Measurements from ENCODE around the gene RAD51C.
"Not testable (repeated sequence)": the region's sequence is repeated elsewhere in the genome, so short reads cannot be mapped to it uniquely, and the experiment has no call there.

The RAD51C gene

DNA sequence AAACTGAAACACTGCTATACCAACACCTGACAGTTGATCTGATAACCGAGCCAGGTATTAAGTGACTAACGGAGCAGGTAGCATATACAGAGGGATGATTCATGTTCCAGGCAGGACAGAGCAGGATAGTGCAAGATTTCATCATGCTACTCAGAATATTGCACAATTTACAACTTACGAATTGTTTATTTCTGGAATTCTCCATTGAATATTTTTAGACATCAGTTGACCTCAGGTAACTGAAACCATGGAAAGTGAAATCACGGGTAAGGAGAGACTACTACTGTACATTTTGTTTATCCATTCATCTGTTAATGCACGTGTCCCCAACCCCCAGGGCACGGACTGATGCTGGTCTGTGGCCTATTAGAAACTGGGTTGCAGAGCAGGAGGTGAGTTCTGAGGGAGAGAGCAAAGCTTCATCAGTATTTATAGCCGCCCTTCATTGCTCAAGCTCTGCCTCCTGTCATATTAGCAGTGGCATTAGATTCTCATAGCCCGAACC, 48.8 kb downstream of the RAD51C start:
- DNase-seq (ENCODE audit: low spot score) = no peak

DNA sequence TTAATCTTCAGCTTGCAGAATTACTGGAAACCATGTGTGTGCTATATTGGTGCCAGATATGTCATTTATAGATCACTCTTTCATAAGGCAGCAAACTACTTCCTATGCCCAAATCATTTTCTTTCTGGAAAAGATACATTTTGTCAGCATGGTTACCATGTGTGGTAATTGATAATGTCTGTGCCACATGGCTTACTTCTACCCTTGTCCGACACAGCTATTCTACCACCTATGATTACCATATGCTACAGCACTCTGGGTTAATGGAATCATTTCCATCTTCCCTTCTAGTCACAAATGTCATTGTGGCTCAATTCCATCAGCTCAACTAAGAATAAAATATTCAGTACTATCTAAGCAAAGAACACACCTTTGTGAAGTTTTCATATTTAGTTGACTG, 55.3 kb downstream of the RAD51C start:
- no peak for DNase-seq (ENCODE audit: low spot score)

DNA sequence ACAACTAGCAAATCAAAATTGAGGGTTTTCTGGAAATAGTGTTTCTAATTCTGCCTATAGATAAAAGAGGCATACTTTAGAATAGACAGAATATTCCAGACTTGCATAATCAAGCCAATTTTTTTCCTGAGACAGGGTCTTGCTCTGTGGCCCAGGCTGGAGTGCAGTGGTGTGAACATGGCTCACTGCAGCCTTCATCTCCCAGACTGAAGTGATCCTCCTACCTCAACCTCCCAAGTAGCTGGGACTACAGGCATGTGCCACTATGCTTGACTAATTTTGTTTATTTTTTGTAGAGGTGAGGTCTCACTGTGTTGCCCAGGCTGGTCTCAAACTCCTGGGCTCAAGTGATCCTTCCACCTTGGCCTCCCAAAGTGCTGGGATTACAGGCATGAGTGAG, 57.2 kb downstream of the RAD51C start:
- not testable (repeated sequence) for DNase-seq (ENCODE audit: low spot score)

DNA sequence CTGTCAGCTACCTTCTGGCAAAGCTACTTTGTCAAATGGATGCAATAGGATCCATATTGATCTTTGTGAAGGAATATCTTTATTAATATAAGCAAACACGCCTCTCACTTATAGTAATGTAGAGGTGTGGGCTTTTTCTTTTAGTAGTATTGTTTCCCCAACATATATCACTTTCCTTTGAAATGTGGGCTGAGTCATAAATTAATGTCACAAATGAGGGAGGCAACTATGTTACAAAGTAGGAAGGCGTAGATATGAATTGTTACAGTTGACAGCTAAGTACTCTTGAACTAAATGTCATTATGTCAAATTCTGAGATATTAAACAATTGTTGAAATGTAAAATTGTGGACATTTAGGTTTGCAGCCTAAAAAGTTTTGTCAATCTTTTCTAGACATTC, 60.6 kb downstream of the RAD51C start:
- no peak for DNase-seq (ENCODE audit: low spot score)

DNA sequence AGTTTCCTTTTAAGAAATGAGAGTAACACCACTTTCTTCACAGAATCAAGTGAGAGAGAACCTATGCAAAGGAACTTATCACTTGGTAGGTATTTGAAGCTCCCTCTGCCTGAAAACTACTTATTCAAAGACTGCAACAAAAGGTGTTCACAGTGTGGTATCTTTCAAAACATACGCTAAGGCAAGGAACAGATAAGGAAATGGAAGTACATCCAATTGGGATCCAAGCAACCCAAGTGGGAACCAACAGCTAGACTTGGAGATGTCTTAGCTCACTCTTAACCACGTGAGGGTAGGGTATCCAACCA, 62.8 kb downstream of the RAD51C start:
- DNase-seq (ENCODE audit: low spot score) = no peak

DNA sequence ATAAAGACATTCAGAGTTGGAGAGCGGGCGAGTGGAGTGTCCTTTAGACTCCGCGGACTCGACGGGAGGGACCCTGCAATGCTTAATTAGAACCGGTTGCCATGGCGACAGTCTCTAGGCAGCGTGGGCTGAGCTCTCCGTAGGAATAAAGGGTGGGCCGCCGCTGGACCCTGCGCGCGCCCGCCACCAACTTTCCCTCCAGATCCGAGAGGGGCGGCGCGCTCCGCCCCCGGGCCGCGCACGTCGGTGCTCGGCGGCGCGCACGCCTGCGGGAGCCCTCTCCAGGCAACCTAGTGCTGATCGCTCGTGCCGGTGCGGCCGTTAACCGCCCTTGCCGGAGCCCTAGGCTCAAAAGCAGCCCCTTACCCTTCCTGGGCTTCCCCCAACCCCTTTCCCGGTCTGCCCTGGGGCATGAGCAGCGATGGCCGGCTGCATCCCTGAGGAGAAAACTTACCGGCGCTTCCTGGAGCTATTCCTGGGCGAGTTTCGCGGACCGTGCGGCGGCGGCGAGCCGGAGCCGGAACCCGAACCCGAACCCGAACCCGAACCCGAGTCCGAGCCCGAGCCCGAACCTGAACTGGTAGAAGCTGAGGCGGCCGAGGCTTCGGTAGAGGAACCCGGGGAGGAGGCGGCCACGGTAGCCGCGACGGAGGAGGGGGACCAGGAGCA, 63.3 kb downstream of the RAD51C start, which contains the start of gene PPM1E:
Gene PPM1E, plus strand, starts transcription at position 278 of the 669 bp plus-strand sequence.
- peak; percentile 67 for DNase-seq (ENCODE audit: low spot score)

DNA sequence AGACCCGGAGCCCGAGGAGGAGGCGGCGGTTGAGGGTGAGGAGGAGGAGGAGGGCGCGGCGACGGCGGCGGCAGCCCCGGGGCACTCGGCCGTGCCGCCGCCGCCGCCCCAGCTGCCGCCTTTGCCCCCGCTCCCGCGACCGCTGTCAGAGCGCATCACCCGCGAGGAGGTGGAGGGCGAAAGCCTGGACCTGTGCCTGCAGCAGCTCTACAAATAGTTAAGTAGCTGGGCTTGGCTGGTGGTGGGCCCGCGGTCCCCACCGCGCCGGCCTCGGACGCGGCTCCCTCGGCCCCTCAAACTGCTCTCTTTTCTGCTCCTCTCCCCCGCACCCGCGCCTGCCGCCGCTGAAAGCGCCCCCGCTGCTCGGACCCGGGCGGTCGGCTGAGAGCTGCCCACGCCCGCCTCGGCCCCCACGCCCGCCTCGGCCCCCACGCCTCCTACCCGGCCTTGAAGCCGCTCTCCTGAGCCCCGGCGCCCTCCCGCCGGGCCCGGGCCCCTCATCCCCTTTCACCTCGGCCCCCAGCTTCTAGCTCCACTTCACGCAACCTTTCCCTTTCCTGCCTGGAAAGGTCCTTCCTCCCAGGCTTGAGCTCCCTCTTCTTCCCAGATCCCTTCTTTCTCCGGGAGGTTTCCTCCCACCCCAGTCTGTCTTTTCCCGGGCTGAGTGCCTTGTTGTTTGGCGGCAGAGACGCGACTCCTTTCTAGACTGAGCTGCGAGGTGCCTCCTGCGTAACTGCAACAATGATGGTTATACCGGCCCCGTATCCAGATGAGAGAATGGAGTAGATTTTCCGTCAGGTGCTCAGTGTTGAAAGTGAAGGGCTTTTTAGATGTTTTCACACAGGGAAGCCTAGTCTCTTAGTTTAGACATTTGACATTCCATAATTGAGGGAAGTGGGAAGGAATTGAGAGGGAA, 64.1 kb downstream of the RAD51C start:
- peak; percentile 22 for DNase-seq (ENCODE audit: low spot score)

DNA sequence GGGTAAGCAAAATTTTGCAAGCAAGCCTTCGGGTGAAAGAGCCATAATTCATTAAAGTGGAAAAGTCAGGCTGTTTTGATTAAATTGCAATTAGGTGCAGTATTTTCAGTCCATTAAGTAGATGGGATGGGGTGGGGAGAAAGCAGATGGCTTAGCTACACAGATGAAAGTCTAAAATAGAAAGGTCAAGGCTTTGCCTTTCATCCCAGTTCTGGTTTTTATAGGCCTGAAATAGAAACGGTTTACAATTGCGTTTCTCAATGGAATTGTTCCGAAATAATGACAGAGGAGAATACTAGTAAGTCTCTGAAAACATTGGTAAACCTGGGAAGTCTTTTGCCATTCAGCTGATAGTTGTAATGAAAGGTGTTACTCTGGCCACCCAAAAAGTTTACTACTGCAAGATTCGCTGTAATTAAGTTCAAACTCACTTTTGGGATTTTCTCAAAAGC, 64.8 kb downstream of the RAD51C start:
- DNase-seq (ENCODE audit: low spot score) = no peak

DNA sequence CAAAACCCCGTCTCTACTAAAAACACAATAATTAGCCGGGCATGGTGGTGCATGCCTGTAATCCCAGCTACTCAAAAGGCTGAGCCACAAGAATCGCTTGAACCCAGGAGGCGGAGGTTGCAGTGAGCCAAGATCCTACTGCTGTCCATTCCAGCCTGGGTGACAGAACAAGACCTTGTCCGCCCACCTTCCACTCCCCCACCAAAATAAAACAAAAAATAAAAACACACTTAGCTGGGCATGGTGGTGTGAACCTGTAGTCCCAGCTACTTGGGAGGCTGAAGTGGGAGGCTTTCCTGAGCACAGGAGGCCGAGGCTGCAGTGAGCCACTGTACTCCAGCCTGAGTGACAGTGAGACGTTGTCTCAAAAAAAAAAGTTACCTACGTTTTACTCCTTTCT, 66.5 kb downstream of the RAD51C start:
- no peak for DNase-seq (ENCODE audit: low spot score)

DNA sequence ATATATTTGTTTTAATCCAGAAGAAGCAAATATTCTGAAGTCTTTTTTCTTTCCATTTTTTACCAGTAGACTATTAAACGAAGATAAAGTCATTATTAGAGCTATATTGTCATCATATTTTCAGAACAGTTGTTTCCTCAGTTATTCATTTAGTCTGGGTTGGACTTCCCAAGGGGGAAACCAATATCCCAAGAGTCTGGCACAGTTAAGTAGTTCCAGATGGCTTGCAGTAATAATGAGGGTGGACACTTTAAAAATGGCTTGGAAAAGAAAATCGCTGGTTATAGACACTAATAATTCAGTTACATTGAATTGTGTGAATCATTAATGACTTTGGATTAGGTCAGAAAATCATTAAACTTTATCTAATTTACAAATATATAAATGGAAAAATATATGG, 67.1 kb downstream of the RAD51C start:
- no peak for DNase-seq (ENCODE audit: low spot score)

DNA sequence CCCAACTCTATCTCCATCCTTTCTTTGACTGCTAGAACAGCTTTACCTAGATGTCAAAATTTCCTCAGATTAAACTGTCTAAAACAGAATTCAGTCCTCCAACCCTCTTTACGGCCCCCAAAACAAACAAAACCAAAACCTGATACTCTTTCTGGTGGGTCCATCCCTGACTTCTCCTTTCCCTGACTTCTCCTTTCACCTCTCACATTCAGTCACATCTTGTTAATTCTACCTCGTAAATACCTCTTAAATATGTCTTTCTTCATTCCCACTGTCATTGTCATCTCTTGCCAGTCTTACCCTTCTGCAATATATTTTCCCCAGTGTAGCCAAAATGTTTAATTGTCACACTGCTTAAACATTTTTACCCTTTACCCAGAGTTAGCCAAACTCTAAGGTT, 67.8 kb downstream of the RAD51C start:
- no peak for DNase-seq (ENCODE audit: low spot score)

DNA sequence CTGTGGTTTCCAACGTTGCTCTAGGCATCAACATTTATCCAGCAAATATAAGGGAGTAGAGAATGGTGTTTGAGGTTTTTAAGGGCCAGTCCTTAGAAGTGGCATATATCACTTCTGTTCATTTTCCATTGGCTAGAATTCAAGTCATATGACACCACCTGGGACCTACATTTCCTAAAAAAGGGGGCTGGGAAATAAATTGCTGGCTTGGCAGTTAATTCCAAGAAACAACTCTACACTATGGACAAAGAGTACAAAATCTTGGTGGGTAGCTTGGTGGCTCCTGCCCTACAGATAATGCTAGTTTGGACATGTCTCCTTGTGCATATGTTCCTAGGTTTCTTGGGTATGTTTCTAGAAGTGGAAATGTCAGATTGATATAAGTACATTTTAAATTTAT, 70.9 kb downstream of the RAD51C start:
- no peak for DNase-seq (ENCODE audit: low spot score)

DNA sequence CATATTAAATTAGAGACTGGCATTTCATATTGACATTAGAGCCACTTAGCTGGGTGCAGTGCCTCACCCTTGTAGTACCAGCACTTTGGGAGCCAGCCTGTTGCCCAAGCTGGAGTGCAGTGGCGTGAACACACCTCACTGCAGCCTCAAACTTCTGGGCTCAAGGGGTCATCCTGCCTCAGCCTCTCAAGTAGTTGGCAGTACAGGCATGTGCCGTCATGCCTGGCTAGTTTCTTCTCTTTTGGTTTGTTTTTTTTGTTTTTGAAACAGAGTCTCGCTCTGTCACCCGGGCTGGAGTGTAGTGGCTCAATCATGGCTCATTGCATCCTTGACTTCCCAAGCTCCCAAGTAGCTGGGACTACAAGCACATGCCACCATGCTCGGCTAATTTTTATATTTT, 72.0 kb downstream of the RAD51C start:
- no peak for DNase-seq (ENCODE audit: low spot score)

DNA sequence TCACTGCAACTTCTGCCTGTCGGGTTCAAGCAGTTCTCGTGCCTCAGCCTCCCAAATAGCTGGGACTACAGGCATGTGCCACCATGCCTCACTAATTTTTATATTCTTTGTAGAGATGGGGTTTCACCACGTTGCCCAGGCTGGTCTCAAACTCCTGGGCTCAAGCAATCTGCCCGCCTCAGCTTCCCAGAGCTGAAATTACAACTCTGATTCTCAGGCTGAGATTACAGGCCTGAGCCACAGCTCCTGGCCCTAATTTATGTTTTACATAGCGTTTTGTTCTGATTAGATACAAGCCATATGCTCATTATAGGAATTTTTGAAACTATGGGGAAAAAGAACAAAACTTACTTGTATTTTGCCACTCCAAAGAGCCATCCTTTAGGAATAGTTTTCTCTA, 86.1 kb downstream of the RAD51C start:
- DNase-seq (ENCODE audit: low spot score) = not testable (repeated sequence)

DNA sequence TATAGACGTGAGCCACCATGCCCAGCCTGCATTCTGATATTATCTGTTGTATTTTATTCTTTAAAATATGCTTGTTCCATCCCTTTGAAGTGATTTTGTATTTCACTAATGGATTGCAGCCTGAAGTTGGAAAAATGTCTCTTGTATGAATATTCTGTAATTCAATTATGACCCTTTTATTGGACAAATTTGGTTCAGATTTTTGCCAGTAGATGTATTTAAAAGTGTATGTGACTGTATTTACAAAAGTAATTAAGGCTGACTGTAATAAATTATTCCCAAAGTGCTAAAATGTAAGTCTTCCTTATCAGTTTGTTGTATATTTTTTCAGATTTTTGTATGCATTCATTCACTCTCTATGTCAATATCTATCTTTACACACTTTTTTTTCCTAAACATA, 87.0 kb downstream of the RAD51C start:
- no peak for DNase-seq (ENCODE audit: low spot score)

DNA sequence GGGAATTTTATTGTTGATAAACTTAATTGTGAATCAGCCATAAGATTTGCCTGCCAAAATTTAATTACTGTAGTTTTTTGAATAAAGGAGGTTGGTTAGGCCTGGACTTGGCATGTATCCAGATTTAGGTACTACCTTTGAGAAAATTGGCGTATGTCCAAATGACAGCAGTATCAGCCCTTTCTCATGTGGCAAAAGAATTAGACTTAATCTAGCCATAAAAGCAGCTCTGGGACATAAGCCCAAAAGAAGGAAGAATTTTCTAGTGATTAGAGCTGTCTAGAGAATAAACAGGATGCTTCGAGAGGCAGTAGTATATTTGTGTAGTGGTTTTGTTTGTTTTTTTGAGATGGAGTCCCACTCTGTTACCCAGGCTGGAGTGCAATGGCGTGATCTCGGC, 91.0 kb downstream of the RAD51C start:
- no peak for DNase-seq (ENCODE audit: low spot score)

DNA sequence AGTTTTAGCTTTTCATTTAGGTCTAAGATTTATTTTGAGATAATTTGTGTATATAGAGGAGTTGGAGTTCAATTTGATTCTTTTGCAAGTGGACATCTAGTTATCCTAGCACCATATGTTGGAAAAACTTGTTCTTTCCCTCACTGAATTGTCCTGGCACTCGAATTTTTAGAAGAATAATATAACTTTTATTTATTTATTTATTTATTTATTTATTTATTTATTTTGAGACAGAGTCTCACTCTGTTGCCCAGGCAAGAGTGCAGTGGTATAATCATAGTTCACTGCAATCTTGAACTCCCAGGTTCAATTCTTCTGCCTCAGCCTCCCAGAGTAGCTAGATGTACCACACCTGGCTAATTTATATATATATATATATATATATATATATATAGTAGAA, 92.7 kb downstream of the RAD51C start:
- no peak for DNase-seq (ENCODE audit: low spot score)

All from Ammon's horn (tissue), 1 donor.